D721Med (cell line): Measurements from ENCODE around the gene FOXG1.

Experiments
- DNase-seq: peaks from one replicate; pipeline ENCODE4 v3.0.0; 2011; ENCODE audit warnings: low spot score; ENCODE audit not compliant: insufficient read length
- FAIRE-seq: peaks from 2 replicates; lab custom pipeline; 2011; peaks lifted over from hg19 to GRCh38; lab: Jason Lieb, UNC
- CTCF ChIP-seq: IDR thresholded peaks from 2 replicates; pipeline ENCODE4 v1.5.1; 2012; ENCODE audit warnings: mild to moderate bottlenecking, control low read depth; ENCODE audit not compliant: insufficient read depth; ENCODE audit errors: missing control alignments

FOXG1 gene

GRCh38 chr14:28772613-28773012, 6.0 kb downstream of the FOXG1 start:
- no peak for TF ChIP-seq CTCF
- DNase-seq (no peak), FAIRE-seq (no peak)

GRCh38 chr14:28773176-28773575, 6.6 kb downstream of the FOXG1 start:
- TF ChIP-seq CTCF: no peak
- DNase-seq: no peak
- no peak for FAIRE-seq

GRCh38 chr14:28773861-28774691, 7.5 kb downstream of the FOXG1 start:
- DNase-seq (no peak), FAIRE-seq (no peak)
- peak; percentile 89 for TF ChIP-seq CTCF

- FAIRE-seq: peak; percentile 6
- DNase-seq: no peak
- no peak for TF ChIP-seq CTCF
These were observed 8.5 kb downstream of the FOXG1 start for GRCh38 chr14:28774764-28775735.

- FAIRE-seq: no peak
- no peak for DNase-seq
- TF ChIP-seq CTCF: no peak
These were observed 10.1 kb downstream of the FOXG1 start for GRCh38 chr14:28776482-28777266.

GRCh38 chr14:28777471-28778137, 11.0 kb downstream of the FOXG1 start:
- FAIRE-seq: no peak
- no peak for TF ChIP-seq CTCF

More at GRCh38 chr14:28777471-28778137, 11.0 kb downstream of the FOXG1 start:
- DNase-seq: no peak
